Measurements from ENCODE around the gene HPGD.
"Not testable (repeated sequence)": the region's sequence is repeated elsewhere in the genome, so short reads cannot be mapped to it uniquely, and the experiment has no call there.

The HPGD gene

GRCh38 chr4:174524242-174524641 lies 2.0 kb upstream of the HPGD start:
- no peak for DNase-seq

GRCh38 chr4:174523025-174523693 lies 871 bp upstream of the HPGD start:
- DNase-seq: no peak

GRCh38 chr4:174521800-174522182 lies 497 bp downstream of the HPGD start:
- peak; percentile 34 for DNase-seq

- no peak for DNase-seq
Observed at GRCh38 chr4:174520660-174521059, 1.6 kb downstream of the HPGD start.

- DNase-seq: no peak
Observed at GRCh38 chr4:174517502-174518445, 4.5 kb downstream of the HPGD start.

- DNase-seq: no peak
Observed at GRCh38 chr4:174516794-174517193, 5.5 kb downstream of the HPGD start.

GRCh38 chr4:174516345-174516744 lies 5.9 kb downstream of the HPGD start:
- no peak for DNase-seq

GRCh38 chr4:174512745-174513144 lies 9.5 kb downstream of the HPGD start:
- no peak for DNase-seq

- DNase-seq: no peak
Observed at GRCh38 chr4:174505892-174506291, 16.4 kb downstream of the HPGD start.

GRCh38 chr4:174505007-174505406 lies 17.3 kb downstream of the HPGD start:
- no peak for DNase-seq

- DNase-seq: no peak
Observed at GRCh38 chr4:174503079-174503715, 19.1 kb downstream of the HPGD start.

- DNase-seq: no peak
Observed at GRCh38 chr4:174496631-174497432, 25.5 kb downstream of the HPGD start.

- no peak for DNase-seq
Observed at GRCh38 chr4:174495626-174496025, 26.7 kb downstream of the HPGD start.

GRCh38 chr4:174494726-174495125 lies 27.6 kb downstream of the HPGD start:
- DNase-seq: no peak

GRCh38 chr4:174494146-174494545 lies 28.1 kb downstream of the HPGD start:
- no peak for DNase-seq

- no peak for DNase-seq
Observed at GRCh38 chr4:174490451-174490961, 31.8 kb downstream of the HPGD start.

- DNase-seq: not testable (repeated sequence)
Observed at GRCh38 chr4:174488368-174488767, 33.9 kb downstream of the HPGD start.

GRCh38 chr4:174485025-174485424 lies 37.3 kb downstream of the HPGD start:
- no peak for DNase-seq

- DNase-seq: no peak
Observed at GRCh38 chr4:174483792-174484191, 38.5 kb downstream of the HPGD start.

- DNase-seq: no peak
Observed at GRCh38 chr4:174479140-174479539, 43.1 kb downstream of the HPGD start.

GRCh38 chr4:174475528-174475927 lies 46.8 kb downstream of the HPGD start:
- DNase-seq: no peak

- no peak for DNase-seq
Observed at GRCh38 chr4:174474457-174475075, 47.7 kb downstream of the HPGD start.

All from NCI-H82 (cell line).